K562 (cell line): ENCODE data around the gene TMEM158. TPM values are rescaled to one million over a fixed set of nuclear protein-coding genes. Genes with fewer than 3 reads are reported as not detected.

Source experiments
- ATAC-seq: fragments of 200-7000 bp; cut with Tn5 transposase; 3 replicates; pipeline ENCODE4 v1.9.1; 2020; ENCODE audit warnings: moderate library complexity
- BruUV-seq: library from RNA; stranded (reverse); fragments of 400-500 nt; replicated peaks from 2 replicates; lab custom pipeline; 2021; lab: Mats Ljungman, UMichigan
- CTCF ChIA-PET: fragments of 300-600 bp; formaldehyde crosslinking; extraction: SDS; loops from one replicate; lab custom pipeline; 2021; ENCODE audit warnings: low intra/inter-chr PET ratio; lab: Yijun Ruan, JAX
- POLR2A ChIA-PET: fragments of 300-600, 350-650 bp; sonication (Branson Sonifier 250); formaldehyde crosslinking; extraction: SDS; loops from one replicate; lab custom pipeline; 2021; ENCODE audit warnings: antibody characterized with exemption, inconsistent platforms; lab: Yijun Ruan, JAX
- DNase-seq, 4 experiments: peaks; one replicate each; pipeline versions ENCODE4 v3.0.0 to v3.0.0-alpha.2; 2011 to 2018; ENCODE audit warnings: low spot score in 3 of 4, mixed read lengths in 3 of 4; ENCODE audit errors: extremely low read depth in 1 of 4
- FAIRE-seq: peaks from 2 replicates; lab custom pipeline; 2011; peaks lifted over from hg19 to GRCh38; lab: Jason Lieb, UNC
- H2AFZ ChIP-seq: 2 replicates; pipeline ENCODE4 v1.6.0; 2011; ENCODE audit warnings: low read depth, low read length, control low read depth, inconsistent platforms
- H3K27ac ChIP-seq: fragments of 200-600 bp; 3 replicates; pipeline ENCODE4 v1.8.0; 2011; ENCODE audit warnings: low read depth, mild to moderate bottlenecking, control low read depth, inconsistent platforms, low read length, moderate library complexity, mixed read lengths; ENCODE audit errors: extremely low read depth
- H3K27me3 ChIP-seq, 2 experiments: fragments of 300-600 bp in 1 of 2; 2 replicates in 1 of 2; 3 replicates in 1 of 2; pipeline versions ENCODE4 v1.6.0 to v1.8.0; 2011; ENCODE audit warnings: inconsistent platforms in 2 of 2, low read length in 2 of 2, mild to moderate bottlenecking in 1 of 2, mixed read lengths in 1 of 2, moderate library complexity in 1 of 2; ENCODE audit not compliant: control insufficient read depth in 2 of 2, insufficient read depth in 2 of 2
- H3K36me3 ChIP-seq: fragments of 300-600 bp; 3 replicates; pipeline ENCODE4 v1.8.0; 2011; ENCODE audit warnings: mild to moderate bottlenecking, low read length, inconsistent platforms; ENCODE audit not compliant: control insufficient read depth, insufficient read depth
- H3K4me1 ChIP-seq, 2 experiments: fragments of 200-600 bp in 1 of 2; replicated peaks in 1 of 2; 2 replicates in 1 of 2; 3 replicates in 1 of 2; pipeline versions ENCODE4 v1.5.1 to v1.8.0; 2011; ENCODE audit warnings: inconsistent platforms in 2 of 2, low read length in 2 of 2, mild to moderate bottlenecking in 1 of 2, mixed read lengths in 1 of 2, moderate library complexity in 1 of 2; ENCODE audit not compliant: control insufficient read depth in 2 of 2, insufficient read depth in 2 of 2
- H3K4me2 ChIP-seq: 2 replicates; pipeline ENCODE4 v1.6.1; 2011; ENCODE audit warnings: low read length, control low read depth, inconsistent platforms, mixed read lengths; ENCODE audit not compliant: insufficient read depth
- H3K4me3 ChIP-seq: fragments of 200-600 bp; sonication (generic), shearing (Covaris generic); 2 replicates; pipeline ENCODE4 v1.5.1; 2016; ENCODE audit warnings: control low read depth, inconsistent platforms
- H3K79me2 ChIP-seq: fragments of 200-600 bp; 3 replicates; pipeline ENCODE4 v1.8.0; 2011; ENCODE audit warnings: low read length, inconsistent platforms; ENCODE audit not compliant: control insufficient read depth, insufficient read depth
- H3K9ac ChIP-seq, 2 experiments: 2 replicates each; pipeline versions ENCODE4 v1.6.0 to v1.6.1; 2011; ENCODE audit warnings: low read depth in 2 of 2, low read length in 2 of 2, control low read depth in 1 of 2, inconsistent platforms in 1 of 2, mild to moderate bottlenecking in 1 of 2, mixed read lengths in 1 of 2; ENCODE audit not compliant: insufficient read depth in 1 of 2
- H3K9me1 ChIP-seq: one replicate; pipeline ENCODE4 v1.6.0; 2011; ENCODE audit warnings: inconsistent platforms, mild to moderate bottlenecking, low read length, moderate library complexity; ENCODE audit not compliant: control insufficient read depth, insufficient read depth
- H3K9me3 ChIP-seq: replicated peaks from 2 replicates; pipeline ENCODE4 v1.5.1; 2011; ENCODE audit warnings: low read depth, low read length, inconsistent platforms; ENCODE audit not compliant: control insufficient read depth, insufficient read depth
- H4K20me1 ChIP-seq: replicated peaks from 2 replicates; pipeline ENCODE4 v1.6.1; 2011; ENCODE audit warnings: low read length, inconsistent platforms, mixed read lengths; ENCODE audit not compliant: control insufficient read depth, insufficient read depth
- CBFA2T3 ChIP-seq: fragments of 450-650 bp; IDR thresholded peaks from 2 replicates; pipeline ENCODE4 v1.6.1; 2017
- CREM ChIP-seq: IDR thresholded peaks from 2 replicates; pipeline ENCODE4 v1.6.1; 2014; ENCODE audit warnings: antibody characterized with exemption, low read depth
- NR3C1 ChIP-seq: sonication (generic); formaldehyde crosslinking; IDR thresholded peaks from 2 replicates; pipeline ENCODE4 v1.8.1; 2022; ENCODE audit warnings: missing genetic modification reagents
- PHB ChIP-seq: fragments of 250-450 bp; sonication (Bioruptor Pico); IDR thresholded peaks from 2 replicates; pipeline ENCODE4 v1.5.0; 2021
- PHF8 ChIP-seq: fragments of 200-600 bp; sonication (generic); IDR thresholded peaks from 2 replicates; pipeline ENCODE4 v1.6.1; 2012; ENCODE audit warnings: mixed run types, mild to moderate bottlenecking, inconsistent platforms, low read length, moderate library complexity, borderline replicate concordance
- POLR2AphosphoS5 ChIP-seq: IDR thresholded peaks from 2 replicates; pipeline ENCODE4 v1.6.1; 2011; ENCODE audit warnings: mild to moderate bottlenecking, low read depth, low read length, moderate library complexity; ENCODE audit not compliant: control insufficient read depth, insufficient read depth
- SIN3A ChIP-seq, 2 experiments: fragments of 150-350 bp in 1 of 2; IDR thresholded peaks; 2 replicates each; pipeline ENCODE4 v1.6.1; 2011 to 2016; ENCODE audit warnings: borderline replicate concordance in 2 of 2, low read depth in 2 of 2, low read length in 2 of 2, mild to moderate bottlenecking in 2 of 2, moderate library complexity in 2 of 2; ENCODE audit not compliant: control insufficient read depth in 1 of 2
- ZFP1 ChIP-seq: fragments of 450-650 bp; formaldehyde crosslinking; IDR thresholded peaks from 2 replicates; pipeline ENCODE4 v1.4.0; 2020; ENCODE audit warnings: mild to moderate bottlenecking, mixed read lengths
- WGBS: fragments of 100-300 bp; shearing (Covaris generic); methylation state at CpG from one replicate; pipeline ENCODE4 v1.1.6; 2016; ENCODE audit warnings: low coverage, mixed read lengths; ENCODE audit not compliant: insufficient coverage; ENCODE audit errors: missing lambda C conversion rate; 5-methylcytosine and 5-hydroxymethylcytosine counted together
- in situ Hi-C: fragments of 300-500 bp; cut with MboI; formaldehyde crosslinking; loops from 4 replicates; pipeline ENCODE4 v1.15.0; 2018; ENCODE audit warnings: inconsistent platforms, mixed read lengths
- intact Hi-C: fragments of 100-400 bp; cut with micrococcal nuclease; formaldehyde crosslinking; loops from 2 replicates; pipeline ENCODE4 v1.14.2; 2022
- polyA plus RNA-seq, 8 experiments: library from polyadenylated mRNA; depleted of rRNA in 4 of 8; stranded (reverse) in 5 of 8; unstranded in 3 of 8; fragments of >200 nt; fragmentation: Nextera tagmentation in 2 of 8; fragmentation: Illumina TruSeq in 1 of 8; extraction: Ambion mirVana in 2 of 8; extraction: Trizol in 1 of 8; gene quantifications; 2 replicates each; pipeline versions ENCODE4 v1.2.1 to v1.2.3, GENCODE V29; 2011 to 2014; ENCODE audit warnings: inconsistent platforms in 1 of 8, missing spikeins in 1 of 8
- total RNA-seq, 7 experiments: library from RNA; depleted of rRNA in 6 of 7; stranded (reverse); fragments of >200 nt in 6 of 7; fragmentation: Illumina TruSeq in 2 of 7; extraction: Trizol in 2 of 7; gene quantifications; 2 replicates each; pipeline versions ENCODE4 v1.2.1 to v1.2.3, GENCODE V29; 2011 to 2021; ENCODE audit warnings: low replicate concordance in 1 of 7
- TF ChIP-seq, protein P1 (sequence below): sonication (generic); formaldehyde crosslinking; IDR thresholded peaks from 2 replicates; pipeline ENCODE4 v1.4.0; 2020; ENCODE audit warnings: mild to moderate bottlenecking, missing genetic modification reagents
- TF ChIP-seq, protein P2 (sequence below): sonication (generic); formaldehyde crosslinking; IDR thresholded peaks from 2 replicates; pipeline ENCODE4 v1.8.0; 2022; ENCODE audit warnings: mild to moderate bottlenecking, missing genetic modification reagents
- TF ChIP-seq, protein P3 (sequence below): sonication (generic); formaldehyde crosslinking; IDR thresholded peaks from 2 replicates; pipeline ENCODE4 v1.5.0; 2020; ENCODE audit warnings: missing genetic modification reagents
- TF ChIP-seq, protein P4 (sequence below), 2 experiments: fragments of 450-650 bp; conservative IDR thresholded peaks; 2 replicates each; pipeline ENCODE4 v1.6.1; 2017; ENCODE audit warnings: mild to moderate bottlenecking in 2 of 2, moderate library complexity in 2 of 2
- TF ChIP-seq, protein P5 (sequence below): IDR thresholded peaks from 2 replicates; pipeline ENCODE4 v1.6.1; 2016; ENCODE audit warnings: missing genetic modification characterization, missing compliant biosample characterization

The TMEM158 gene
- total and polyA plus RNA-seq, 9 of the 15 experiments (the other 6 are each of a cell fraction or from before 2014, with no cell fraction given), result 2.2 to 46.5 (median 8.4) TPM

DNA sequence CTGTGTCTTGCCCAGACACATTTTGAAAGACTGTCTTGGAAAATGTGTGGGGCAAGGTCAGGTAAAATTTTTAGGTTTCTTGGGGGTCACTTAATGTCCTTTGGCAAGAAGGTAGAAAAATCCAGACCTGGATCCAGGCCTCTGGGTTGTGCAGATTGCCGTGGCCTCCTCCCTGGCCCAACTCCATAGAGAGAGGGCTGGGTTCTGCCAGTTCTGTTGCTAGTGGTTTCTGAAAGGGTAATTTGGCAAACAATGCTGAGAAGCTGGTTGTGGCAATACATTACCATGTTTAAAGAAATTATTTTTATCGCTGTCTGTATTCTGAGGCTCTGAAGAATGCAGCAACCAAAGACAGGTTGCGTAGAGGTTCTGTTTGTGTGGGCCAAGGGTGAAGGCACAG is 20.2 kb upstream of the TMEM158 start:
- no TSS peak for BruUV-seq
- ChIA-PET POLR2A (interaction anchor here (0.8 to 1.3 kb wide), 2 partner anchors 15 to 93 kb away, joined by 3 read pairs; no protein-coding TSS in a partner anchor), CTCF (no interaction called here)
- Histone ChIP-seq H3K9me3 (no peaks in the 10 kb centered on the region), H4K20me1 (no peaks in the 10 kb centered on the region), H3K36me3 (no peaks in the 10 kb centered on the region), H3K4me3 (no peak overlapping the region), H3K4me2 (no peak overlapping the region), H2AFZ (no peak overlapping the region), H3K27ac (no peak overlapping the region), H3K9me1 (no peaks in the 10 kb centered on the region), H3K79me2 (no peaks in the 10 kb centered on the region), H3K4me1 (no peaks in the 10 kb centered on the region), H3K27me3 (no peaks in the 10 kb centered on the region; a peak in 1 of 5 replicates), H3K9ac (no peak overlapping the region)
- in situ Hi-C loops, result no loop called here
- ATAC-seq (no peak), FAIRE-seq (no peak), DNase-seq (no peak)
- intact Hi-C loops, result no loop called here
- 69% methylated on average over 3 of the region's 3 CpGs for WGBS
- TF ChIP-seq CREM (no peak), PHF8 (no peak), NR3C1 (CRISPR knock-in tag) (no peak), CBFA2T3 (no peak), ZFP1 (CRISPR knock-in tag) (no peak), POLR2AphosphoS5 (no peak), SIN3A (IDR thresholded peaks at IDR 0.05; ENCODE audit: borderline replicate concordance in 2 of 2, control insufficient read depth in 1 of 2, low read depth in 2 of 2, low read length in 2 of 2) (no peak), PHB (CRISPR knock-in tag) (no peak)
- TF ChIP-seq, protein P1, sequence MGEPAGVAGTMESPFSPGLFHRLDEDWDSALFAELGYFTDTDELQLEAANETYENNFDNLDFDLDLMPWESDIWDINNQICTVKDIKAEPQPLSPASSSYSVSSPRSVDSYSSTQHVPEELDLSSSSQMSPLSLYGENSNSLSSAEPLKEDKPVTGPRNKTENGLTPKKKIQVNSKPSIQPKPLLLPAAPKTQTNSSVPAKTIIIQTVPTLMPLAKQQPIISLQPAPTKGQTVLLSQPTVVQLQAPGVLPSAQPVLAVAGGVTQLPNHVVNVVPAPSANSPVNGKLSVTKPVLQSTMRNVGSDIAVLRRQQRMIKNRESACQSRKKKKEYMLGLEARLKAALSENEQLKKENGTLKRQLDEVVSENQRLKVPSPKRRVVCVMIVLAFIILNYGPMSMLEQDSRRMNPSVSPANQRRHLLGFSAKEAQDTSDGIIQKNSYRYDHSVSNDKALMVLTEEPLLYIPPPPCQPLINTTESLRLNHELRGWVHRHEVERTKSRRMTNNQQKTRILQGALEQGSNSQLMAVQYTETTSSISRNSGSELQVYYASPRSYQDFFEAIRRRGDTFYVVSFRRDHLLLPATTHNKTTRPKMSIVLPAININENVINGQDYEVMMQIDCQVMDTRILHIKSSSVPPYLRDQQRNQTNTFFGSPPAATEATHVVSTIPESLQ (CRISPR knock-in tag), result no peak
- TF ChIP-seq, protein P2, sequence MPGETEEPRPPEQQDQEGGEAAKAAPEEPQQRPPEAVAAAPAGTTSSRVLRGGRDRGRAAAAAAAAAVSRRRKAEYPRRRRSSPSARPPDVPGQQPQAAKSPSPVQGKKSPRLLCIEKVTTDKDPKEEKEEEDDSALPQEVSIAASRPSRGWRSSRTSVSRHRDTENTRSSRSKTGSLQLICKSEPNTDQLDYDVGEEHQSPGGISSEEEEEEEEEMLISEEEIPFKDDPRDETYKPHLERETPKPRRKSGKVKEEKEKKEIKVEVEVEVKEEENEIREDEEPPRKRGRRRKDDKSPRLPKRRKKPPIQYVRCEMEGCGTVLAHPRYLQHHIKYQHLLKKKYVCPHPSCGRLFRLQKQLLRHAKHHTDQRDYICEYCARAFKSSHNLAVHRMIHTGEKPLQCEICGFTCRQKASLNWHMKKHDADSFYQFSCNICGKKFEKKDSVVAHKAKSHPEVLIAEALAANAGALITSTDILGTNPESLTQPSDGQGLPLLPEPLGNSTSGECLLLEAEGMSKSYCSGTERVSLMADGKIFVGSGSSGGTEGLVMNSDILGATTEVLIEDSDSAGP, result no peak
- TF ChIP-seq, protein P3, sequence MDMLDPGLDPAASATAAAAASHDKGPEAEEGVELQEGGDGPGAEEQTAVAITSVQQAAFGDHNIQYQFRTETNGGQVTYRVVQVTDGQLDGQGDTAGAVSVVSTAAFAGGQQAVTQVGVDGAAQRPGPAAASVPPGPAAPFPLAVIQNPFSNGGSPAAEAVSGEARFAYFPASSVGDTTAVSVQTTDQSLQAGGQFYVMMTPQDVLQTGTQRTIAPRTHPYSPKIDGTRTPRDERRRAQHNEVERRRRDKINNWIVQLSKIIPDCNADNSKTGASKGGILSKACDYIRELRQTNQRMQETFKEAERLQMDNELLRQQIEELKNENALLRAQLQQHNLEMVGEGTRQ, result no peak
- TF ChIP-seq, protein P4, sequence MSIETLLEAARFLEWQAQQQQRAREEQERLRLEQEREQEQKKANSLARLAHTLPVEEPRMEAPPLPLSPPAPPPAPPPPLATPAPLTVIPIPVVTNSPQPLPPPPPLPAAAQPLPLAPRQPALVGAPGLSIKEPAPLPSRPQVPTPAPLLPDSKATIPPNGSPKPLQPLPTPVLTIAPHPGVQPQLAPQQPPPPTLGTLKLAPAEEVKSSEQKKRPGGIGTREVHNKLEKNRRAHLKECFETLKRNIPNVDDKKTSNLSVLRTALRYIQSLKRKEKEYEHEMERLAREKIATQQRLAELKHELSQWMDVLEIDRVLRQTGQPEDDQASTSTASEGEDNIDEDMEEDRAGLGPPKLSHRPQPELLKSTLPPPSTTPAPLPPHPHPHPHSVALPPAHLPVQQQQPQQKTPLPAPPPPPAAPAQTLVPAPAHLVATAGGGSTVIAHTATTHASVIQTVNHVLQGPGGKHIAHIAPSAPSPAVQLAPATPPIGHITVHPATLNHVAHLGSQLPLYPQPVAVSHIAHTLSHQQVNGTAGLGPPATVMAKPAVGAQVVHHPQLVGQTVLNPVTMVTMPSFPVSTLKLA (conservative IDR thresholded peaks at IDR 0.05), result no peak
- TF ChIP-seq, protein P5, sequence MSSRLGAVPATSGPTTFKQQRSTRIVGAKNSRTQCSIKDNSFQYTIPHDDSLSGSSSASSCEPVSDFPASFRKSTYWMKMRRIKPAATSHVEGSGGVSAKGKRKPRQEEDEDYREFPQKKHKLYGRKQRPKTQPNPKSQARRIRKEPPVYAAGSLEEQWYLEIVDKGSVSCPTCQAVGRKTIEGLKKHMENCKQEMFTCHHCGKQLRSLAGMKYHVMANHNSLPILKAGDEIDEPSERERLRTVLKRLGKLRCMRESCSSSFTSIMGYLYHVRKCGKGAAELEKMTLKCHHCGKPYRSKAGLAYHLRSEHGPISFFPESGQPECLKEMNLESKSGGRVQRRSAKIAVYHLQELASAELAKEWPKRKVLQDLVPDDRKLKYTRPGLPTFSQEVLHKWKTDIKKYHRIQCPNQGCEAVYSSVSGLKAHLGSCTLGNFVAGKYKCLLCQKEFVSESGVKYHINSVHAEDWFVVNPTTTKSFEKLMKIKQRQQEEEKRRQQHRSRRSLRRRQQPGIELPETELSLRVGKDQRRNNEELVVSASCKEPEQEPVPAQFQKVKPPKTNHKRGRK (tag), result no peak
